GM18498 (cell line): ENCODE measurements around the gene C1QTNF5.

ENCODE experiments used
- ATAC-seq: cut with Tn5 transposase; IDR thresholded peaks from one replicate; pipeline ENCODE4 v1.9.1; 2021; ENCODE audit warnings: mild to moderate bottlenecking, moderate library complexity; ENCODE audit not compliant: unreplicated experiment

The C1QTNF5 gene

GRCh38 chr11:119297938-119298337 lies 42.7 kb downstream of the C1QTNF5 start:
- no peak for ATAC-seq

- ATAC-seq, result no peak
Observed at GRCh38 chr11:119295178-119295577, 45.5 kb downstream of the C1QTNF5 start.

- no peak for ATAC-seq
Observed at GRCh38 chr11:119293461-119293860, 47.2 kb downstream of the C1QTNF5 start.

- ATAC-seq, result no peak
Observed at GRCh38 chr11:119290894-119291497, 49.7 kb downstream of the C1QTNF5 start.
